HG03025 (cell line): ENCODE measurements around the gene YBEY.
"Not testable (repeated sequence)": the region's sequence is repeated elsewhere in the genome, so short reads cannot be mapped to it uniquely, and the experiment has no call there.

Source experiments
- ATAC-seq: cut with Tn5 transposase; IDR thresholded peaks from one replicate; pipeline ENCODE4 v1.9.1; 2021; ENCODE audit warnings: mild to moderate bottlenecking, moderate library complexity; ENCODE audit not compliant: unreplicated experiment, low FRiP score

The YBEY gene, protein sequence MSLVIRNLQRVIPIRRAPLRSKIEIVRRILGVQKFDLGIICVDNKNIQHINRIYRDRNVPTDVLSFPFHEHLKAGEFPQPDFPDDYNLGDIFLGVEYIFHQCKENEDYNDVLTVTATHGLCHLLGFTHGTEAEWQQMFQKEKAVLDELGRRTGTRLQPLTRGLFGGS

DNA sequence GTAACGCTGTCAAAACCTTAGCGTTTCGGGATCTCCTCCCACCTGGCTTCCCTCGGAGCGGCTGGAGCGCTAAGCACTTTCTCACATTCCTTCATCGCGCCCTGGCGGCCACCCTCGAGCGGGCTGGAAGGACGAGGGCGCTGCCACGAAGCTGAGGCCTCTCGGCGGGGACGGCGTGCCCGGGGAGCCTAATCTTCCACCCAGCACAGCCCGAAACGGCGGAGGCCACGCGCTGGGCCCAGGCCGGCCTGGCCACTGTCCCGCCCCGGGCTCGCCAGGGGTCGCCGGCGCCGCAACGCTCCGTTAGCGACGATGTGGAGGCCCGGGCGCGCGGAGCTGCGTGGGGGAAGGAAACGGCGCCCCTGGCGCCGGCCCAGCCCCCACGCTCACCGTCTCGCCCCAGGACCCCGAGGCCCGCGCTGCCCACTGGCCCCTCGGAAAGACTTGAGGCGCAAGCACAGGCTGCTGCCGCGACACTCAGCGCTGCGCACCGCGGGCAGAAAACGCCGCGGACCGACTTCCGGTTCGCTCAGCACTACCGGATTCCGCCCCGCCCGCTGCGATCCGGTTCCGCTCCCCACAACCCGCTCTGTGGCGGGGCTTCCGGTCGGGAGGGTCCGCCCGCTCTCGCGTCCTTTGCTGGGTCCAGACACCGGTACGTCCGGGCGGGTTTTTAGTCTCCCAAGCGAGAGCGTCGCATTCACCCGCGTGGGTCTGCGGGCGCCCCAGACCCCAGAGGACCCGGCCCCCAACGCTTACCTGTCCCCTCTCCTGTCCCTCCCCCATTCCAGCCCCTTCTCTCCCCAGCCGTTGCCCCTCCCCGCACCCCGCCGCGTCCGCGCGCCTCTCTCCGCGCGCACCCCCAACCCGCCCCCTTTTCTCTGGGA is at the start of gene YBEY:
Gene YBEY, plus strand, starts transcription at position 582 of the 887 bp plus-strand sequence. CDS start 572 bp downstream, outside the sequence.
- ATAC-seq = peak; percentile 81

DNA sequence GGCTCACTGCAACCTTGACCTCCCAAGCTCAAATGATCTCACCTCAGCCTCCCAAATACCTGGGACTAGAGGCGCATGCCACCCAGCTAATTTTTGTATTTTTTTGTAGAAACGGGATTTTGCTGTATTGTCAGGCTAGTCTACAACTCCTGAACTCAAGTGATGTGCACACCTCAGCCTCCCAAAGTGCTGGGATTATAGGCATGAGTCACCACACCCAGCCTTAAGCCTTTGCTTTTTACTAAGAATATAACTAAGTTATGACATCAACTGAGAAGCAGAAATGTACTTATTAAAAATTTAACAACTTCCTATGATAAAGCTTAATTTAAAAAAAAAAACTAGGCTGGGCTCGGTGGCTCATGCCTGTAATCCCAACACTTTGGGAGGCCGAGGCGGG is 48.7 kb upstream of the YBEY start:
- ATAC-seq = no peak

DNA sequence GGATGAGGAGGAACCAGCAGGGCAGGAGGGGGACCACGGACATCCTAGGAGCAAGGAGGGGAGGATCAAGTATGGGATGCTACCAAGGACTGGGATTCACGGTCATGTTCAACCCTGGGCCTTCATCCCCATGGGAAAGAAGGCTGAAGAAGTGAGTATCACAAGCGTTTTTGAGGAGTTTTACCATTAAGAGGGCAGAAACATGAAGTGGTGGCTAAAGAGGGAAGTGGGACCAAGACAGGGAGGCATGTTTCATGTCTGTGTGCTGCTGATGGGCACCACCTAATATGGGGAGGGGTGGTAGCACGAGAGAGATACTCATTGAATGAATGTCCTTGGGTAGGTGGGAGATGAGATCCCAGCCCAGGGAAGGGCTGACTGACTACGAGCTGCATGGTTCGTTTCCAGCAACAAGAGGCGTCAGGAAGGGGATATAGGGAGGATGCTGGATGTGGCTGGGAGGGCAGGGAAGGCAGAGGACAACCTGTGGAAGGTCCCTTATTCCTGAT is 46.3 kb upstream of the YBEY start:
- no peak for ATAC-seq

DNA sequence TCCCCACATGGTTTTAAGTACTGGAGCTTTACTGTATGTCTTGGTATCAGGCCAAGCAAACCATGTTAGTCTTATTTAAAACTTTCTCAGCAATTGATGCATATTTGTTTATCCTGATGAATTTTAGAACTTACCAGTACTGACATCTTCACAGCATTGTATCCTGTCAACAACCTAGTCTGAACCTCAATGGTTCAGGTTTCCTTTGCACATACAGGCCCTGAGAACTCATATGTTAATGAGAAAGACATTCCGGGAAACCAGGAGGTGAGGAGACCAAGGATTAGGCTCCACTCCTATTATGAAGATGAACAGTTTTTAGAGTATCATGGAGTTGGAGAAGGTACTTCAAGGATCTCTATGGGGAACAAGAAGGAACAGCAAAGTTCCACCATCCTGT is 44.6 kb upstream of the YBEY start:
- ATAC-seq = not testable (repeated sequence)

DNA sequence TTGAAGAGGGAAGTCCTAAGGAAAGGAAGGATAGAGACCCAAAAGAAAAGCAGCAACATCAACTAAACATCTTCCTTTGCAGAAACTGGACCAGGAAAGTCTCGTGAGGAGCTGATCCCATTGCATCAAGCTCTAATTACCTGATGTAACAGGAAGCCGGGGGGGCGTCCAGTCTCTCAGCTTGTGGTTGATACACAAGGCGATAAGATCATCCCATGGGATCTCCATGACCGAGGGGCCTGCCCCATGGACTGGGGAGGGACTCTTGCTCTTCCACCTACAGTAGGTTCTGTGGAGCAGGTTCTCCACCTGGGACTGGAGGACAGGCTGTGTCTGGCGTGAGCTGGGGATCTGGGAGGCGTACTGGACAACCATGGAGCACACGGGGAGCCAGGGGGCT is 42.8 kb upstream of the YBEY start:
- no peak for ATAC-seq

DNA sequence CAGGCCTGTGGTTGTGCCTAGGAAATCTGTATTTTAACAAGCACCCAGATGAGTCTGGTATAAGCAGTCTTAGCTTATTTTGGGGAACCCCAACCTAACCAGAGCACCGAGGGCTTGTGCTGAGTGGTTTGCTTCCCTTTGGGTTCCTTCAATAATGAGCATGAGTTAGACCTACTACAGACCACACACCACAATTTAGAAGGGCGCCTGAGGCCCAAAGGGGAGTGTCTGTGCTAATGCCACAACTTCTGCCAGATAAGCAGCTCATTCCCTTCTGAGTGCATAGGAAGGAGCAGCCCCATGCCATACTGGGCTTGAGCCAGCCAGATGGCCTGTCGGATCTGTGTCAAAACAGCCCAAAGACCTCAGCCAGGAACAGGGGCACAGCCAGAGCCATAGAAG is 42.2 kb upstream of the YBEY start:
- no peak for ATAC-seq

DNA sequence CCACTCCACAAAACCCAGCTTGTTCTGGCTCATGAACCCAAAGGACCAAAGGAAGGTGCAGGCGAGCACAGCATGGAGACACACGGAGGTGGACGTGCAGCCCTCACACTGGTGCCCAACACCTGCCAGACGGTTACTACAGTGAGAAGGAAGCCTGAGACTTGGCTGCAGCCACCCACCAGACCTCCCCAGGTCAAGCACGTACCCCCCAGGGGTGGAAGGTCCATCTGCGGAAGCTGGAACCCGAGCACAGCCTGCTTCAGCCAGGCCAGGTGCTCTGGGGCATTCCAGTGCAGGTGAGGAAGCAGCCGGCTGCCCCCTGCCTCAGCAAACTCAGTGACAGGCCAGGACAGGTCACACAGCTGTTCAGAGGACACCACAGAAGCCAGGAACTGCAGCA is 41.5 kb upstream of the YBEY start:
- ATAC-seq = no peak

DNA sequence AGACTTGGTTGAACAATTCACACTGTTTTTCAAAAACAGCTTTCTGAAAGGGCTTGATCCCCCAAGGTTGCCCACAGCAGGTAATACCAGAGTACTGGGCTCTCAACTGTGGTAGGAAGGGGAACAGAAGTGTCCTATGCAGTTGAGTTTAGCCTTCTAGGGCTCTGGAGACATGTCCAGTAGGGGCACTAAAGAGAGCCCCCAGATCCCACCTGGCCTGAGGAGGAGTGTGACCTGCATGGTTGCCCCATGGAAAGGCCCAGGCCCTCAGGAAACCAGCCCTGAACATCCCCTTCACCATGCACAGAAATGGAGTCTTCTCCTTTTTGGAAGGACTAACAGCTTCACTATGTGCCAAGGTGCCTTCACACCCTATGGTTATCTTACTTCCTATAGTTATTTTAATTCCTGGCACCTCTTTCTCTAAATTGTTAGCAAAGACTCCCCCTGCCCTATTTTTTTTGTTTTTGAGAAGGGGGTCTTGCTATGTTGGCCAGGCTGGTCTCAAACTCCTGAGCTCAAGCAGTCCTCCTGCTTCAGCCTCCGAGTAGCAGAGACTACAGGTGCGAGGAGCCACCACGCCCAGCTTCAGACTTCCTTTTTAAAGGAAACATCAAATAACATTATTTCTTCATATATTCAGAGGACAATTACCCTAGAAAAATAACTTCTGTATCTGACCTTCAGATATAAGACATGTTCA is 40.8 kb upstream of the YBEY start:
- ATAC-seq = no peak

DNA sequence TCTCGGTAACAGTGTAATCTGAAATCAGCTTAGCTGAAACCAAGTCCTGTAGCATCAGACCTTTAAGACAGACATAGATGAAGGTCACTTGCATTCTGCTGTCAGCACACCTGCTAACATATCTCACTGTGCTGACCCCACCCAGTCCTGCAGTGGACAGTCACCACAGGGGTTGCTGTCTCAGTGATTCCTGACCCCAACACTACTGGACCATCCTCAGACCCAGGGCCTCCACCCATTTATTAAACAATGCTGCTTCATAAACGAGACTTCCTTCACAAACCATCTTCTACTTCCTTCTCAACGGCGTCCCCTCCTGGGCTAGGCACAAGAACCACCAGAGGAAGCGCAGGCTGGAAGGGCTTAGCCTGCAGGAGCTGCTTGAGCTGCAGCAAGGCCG is 39.8 kb upstream of the YBEY start:
- ATAC-seq = no peak

DNA sequence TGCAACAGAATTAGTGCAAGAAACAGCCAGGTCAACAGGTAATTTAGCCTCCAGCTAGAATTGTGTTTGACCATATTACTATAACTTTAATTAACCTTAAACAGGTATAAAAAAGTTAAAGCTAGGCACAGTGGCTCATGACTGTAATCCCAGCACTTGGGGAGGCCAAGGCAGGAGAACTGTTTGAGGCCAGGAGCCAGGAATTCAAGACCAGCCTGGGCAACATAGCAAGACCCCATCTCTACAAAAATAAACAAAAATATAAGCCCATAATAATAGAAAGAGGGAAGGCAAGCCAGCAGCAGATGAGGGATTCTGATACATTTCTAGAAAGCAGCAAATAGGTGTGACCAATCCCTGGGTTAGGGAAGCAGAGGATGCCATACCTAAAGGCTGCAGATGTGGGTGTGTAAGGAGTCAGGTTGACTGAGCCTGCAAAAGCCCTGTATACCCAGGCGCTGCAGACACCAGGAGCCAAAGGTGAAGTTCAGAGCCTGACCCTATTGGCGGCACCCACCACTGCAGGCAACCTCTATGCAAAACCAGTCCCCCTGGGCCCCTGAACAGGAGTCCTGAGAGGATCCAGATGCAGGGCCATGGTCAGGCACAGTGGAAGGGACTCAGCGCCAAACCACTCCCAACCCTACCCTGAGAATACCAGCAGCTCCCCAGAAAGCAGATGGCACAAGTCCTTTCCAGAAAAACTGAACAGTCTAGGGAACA is 38.3 kb upstream of the YBEY start:
- ATAC-seq = no peak

DNA sequence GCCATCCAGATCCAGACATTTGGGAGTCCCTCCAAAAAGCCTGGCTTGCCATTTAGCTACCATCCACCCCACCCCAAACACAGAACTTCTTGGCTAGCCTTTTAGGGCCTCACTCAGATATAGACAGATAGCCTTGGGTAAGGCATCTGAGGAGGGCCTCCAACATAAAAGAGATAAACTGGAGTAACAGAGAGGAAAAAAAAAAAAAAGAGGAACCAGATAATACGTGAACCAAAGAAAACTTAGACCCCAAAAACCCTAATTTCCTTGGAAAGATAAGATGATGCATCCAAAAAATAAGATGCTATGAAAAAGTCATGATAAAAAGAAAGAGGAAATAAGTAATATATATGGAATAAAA is 37.7 kb upstream of the YBEY start:
- ATAC-seq = no peak

DNA sequence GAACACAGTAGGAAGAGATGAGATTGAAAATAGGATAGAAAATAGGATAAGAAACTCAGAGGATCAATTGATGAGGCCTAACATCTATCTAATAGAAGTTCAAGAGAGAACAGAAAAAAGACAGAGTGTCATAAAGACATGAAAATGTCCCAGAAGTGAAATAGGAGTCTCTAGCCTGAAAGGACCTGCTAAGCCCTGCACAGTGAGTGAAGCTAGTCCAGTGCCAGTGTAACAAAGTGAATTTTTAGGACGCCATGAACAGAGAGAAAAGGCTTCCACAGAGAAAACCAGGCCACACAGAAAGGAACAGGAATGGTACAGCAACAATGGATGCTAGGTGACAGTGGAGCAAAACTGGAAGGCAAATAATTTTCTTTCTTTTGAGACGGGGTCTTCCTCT is 37.3 kb upstream of the YBEY start:
- no peak for ATAC-seq

DNA sequence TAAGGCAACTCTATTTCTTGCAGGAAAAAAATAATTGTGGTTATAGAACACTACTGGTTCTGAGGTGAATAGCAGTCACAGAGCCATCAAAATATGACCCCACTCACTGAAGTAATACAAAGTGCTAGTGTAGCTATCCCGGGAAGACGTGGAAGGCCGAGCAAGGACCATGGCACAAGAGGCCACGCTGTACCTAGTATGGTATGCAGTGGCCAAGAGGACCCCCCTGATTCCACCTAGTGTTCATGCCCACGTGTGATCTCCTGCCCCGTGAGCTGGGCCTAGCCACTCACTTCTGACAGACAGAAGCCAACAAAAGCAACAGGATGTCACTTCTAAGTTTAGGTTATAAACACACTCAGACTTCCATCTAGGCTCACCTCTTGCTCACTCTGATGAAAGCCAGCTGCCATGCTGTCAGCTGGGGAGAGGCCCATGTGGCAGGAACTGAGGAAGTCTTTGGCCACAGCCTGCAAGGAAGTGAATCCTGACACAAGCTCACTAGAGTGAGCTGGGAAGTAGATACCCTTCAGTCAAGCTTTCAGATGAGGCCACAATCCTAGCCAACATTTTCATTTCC is 35.9 kb upstream of the YBEY start:
- ATAC-seq = no peak

DNA sequence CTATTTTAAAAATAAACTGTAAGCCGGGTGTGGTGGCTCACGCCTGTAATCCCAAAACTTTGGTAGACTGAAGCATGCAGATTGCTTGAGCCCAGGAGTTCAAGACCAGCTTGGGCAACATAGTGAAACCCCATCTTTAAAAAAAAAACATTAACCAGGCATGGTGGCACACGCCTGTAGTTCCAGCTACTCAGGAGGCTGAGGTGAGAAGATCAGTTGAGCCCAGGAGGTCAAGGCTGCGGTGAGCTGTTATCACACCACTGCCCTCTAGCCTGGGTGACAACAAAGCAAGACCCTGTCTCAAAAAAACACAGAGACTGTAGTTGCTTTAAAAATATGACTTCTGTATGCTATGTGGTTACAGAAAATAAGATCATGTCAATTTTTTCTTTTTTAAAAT is 33.3 kb upstream of the YBEY start:
- no peak for ATAC-seq

DNA sequence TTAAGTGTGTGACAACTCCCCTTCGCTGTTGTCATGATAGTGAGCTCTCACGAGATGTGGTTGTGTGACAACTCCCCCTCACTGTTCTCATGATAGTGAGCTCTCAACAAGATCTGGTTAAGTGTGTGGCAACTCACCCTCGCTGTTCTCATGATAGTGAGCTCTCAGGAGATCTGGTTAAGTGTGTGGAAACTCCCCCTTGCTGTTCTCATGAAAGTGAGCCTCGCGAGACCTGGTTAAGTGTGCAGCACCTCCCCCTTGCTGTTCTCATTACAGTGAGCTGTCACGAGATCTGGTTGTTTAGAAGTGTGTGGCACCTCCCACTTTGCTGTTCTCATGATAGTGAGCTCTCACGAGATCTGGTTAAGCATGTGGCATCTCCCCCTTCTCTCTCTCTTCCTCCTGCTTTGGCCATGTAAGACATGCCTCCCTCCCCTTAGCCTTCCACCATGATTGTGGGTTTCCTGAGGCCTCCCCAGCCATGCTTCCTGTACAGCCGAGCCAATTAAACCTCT is 32.5 kb upstream of the YBEY start:
- ATAC-seq = no peak

DNA sequence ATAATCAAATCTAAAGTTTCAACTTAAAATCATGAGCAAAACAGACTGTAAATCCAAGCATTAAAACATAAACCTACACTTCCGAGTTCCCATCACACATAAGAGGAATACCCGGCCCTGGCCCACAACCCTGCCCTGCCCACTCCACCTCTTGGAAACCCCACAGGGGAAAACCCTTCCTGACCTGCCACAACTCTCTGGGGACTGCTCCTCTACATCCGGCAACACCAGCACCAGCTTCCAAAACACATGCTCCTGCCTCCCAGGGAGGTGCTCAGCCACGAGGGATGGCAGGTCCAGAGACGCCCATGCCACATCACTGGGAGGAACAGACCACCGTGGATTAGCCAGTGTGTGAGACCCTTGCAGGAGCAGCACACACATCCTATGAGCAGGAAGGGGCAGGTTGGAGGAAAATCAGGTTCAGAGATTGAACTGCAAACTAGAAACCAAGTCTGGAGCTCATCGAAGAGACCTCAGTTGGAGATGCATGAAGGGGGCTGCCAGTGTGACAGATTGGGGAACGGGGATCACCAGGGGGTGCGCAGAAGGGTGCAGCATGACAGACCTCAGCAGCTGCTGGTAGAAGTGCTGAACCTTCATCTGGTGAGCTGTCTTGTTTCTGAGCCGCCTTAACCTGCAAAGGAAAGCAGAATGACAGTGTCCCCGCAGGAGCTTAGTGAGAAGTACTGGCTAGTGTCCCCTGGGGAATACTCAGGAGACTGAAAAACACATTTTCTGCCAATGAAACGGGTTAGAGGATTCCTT is 31.8 kb upstream of the YBEY start:
- no peak for ATAC-seq

DNA sequence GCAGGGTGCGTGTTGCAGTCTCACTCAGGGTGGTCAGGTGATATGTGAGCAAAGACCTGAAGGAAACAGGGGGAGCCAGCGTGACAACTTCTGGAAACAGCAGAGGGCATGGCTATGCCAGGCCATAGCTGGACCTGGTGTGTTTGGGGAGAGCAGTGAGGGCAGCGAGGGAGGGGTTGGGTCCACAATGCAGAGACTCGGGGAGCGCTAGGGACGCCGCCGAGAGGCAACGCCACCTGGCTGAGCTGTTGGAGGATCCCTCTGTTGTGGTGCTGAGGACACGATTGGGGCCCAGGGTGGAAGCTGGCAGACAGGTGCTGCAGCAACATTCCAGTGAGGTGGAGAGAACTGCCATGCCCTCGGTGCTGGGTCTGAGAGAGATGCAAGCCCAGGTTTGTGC is 31.0 kb upstream of the YBEY start:
- ATAC-seq = no peak

DNA sequence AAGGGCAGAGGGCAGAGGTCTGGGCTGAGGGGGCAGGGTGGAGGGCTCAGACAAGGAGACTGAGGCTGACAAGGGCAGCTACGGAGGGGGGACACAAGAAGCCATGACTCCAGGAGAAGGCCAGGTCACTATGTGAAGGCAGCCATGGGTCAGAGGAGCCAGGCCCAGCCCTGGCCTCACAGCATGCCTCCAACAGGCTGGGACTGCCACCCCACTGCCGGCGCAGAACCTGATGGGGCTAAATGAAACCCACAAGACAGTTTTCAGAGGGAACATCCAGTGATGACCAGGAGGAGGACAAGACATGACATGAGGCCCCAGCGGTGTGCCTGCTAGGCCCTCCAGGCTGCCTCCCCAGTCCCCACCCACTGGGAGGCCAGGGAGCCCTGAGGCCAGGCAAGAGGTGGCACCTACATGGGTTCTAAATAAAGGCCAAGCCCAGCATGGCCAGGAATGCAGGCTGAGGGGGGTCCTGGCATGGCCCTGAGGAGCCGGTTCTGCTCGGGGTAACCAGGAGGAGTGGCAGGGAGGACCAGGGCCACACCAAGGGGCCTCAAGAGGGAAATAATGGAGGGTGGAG is 30.3 kb upstream of the YBEY start:
- ATAC-seq = no peak

DNA sequence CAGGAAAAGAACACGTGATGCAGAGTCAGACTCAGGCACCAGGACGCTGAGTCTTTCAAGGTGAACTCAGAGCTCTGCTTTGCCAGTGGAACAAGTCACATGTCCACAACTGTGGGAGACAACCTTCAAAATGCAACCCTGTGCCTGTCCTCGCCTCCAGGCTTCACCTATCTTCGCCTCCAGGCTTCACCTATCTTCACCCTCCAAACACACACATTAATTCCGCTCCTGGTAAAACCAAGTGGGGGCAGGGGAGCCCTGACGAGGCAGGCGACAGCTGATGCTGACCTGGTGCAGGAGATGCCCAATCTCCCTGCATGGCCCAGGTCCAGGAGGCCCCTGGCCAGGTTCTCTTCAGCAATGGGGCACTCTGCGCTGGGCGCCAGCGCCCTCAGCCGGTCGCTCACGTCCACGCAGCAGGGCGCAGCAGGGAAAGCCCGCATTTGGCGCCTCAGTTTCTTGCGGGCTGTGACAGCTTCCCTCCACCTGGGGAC is 29.6 kb upstream of the YBEY start:
- no peak for ATAC-seq
